Daoy (cell line): Measurements from ENCODE around the gene PCSK6. TPM values are rescaled to one million over a fixed set of nuclear protein-coding genes. Genes with fewer than 3 reads are reported as not detected.
A peak's percentile ranks its signal among the peaks of the same experiment; 100 is the strongest.

Experiments used
- DNase-seq: peaks from one replicate; pipeline ENCODE4 v3.0.0-alpha.2; 2015; ENCODE audit warnings: low read depth
- total RNA-seq: library from RNA; depleted of rRNA; stranded (reverse); fragments of >200 nt; shearing (Covaris generic); gene quantifications from 2 replicates; pipeline ENCODE4 v1.2.3, GENCODE V29; 2014

The PCSK6 gene
- total RNA-seq, 1 experiment from 2014 or later = 8.1 TPM

- DNase-seq = peak; percentile 95
Observed at GRCh38 chr15:101277038-101277822, 212.3 kb downstream of the PCSK6 start, which contains the start of gene SELENOS. SELENOS (minus strand) TSS chr15:101277485; CDS start chr15:101277417, 68 bp downstream.

GRCh38 chr15:101276501-101277037 is 212.9 kb downstream of the PCSK6 start:
- peak; percentile 29 for DNase-seq

GRCh38 chr15:101275018-101275417 is 214.5 kb downstream of the PCSK6 start:
- no peak for DNase-seq

GRCh38 chr15:101273534-101273933 is 216.0 kb downstream of the PCSK6 start:
- no peak for DNase-seq

- DNase-seq = no peak
Observed at GRCh38 chr15:101272584-101272983, 216.9 kb downstream of the PCSK6 start.

- no peak for DNase-seq
Observed at GRCh38 chr15:101269479-101270223, 219.9 kb downstream of the PCSK6 start.

- DNase-seq = peak; percentile 59
Observed at GRCh38 chr15:101267320-101268104, 222.0 kb downstream of the PCSK6 start.

- DNase-seq = no peak
Observed at GRCh38 chr15:101266787-101267186, 222.7 kb downstream of the PCSK6 start.

GRCh38 chr15:101266034-101266433 is 223.5 kb downstream of the PCSK6 start:
- no peak for DNase-seq

- DNase-seq = no peak
Observed at GRCh38 chr15:101264911-101265641, 224.4 kb downstream of the PCSK6 start.

GRCh38 chr15:101264011-101264410 is 225.5 kb downstream of the PCSK6 start:
- no peak for DNase-seq

GRCh38 chr15:101262551-101262950 is 227.0 kb downstream of the PCSK6 start:
- DNase-seq = no peak

- peak; percentile 65 for DNase-seq
Observed at GRCh38 chr15:101258238-101259144, 231.0 kb downstream of the PCSK6 start.

- no peak for DNase-seq
Observed at GRCh38 chr15:101256757-101257156, 232.8 kb downstream of the PCSK6 start.

GRCh38 chr15:101255615-101256241 is 233.8 kb downstream of the PCSK6 start:
- no peak for DNase-seq

- no peak for DNase-seq
Observed at GRCh38 chr15:101255051-101255395, 234.5 kb downstream of the PCSK6 start.

- no peak for DNase-seq
Observed at GRCh38 chr15:101254157-101255050, 235.1 kb downstream of the PCSK6 start.
